ENCODE measurements around the gene GLE1. TPM values are rescaled to one million over a fixed set of nuclear protein-coding genes. Genes with fewer than 3 reads are reported as not detected.

The GLE1 gene
- total RNA-seq, 1 experiment from 2014 or later, result 19.0 TPM

DNA sequence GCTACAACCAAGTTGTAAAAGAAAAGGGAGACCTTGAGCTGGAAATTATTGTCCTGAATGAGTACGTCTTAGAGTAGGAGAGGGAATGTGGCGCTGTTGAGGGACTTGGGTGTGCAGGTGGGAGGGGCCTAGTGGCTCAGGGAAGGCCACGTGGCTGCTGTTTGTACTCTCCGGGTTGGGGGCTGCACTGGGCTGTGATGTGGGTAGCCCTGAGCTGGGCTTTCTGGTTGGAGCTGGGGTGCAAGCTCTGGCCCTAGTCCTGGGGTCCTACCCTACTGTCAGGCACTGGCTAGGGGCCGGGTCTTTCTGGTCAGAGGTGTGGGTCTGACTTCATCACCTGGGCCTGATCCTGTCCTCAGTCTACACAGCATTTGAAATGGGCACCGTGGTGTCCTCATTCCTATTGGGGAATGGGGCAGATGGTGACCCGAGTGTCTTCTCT lies 19.1 kb upstream of the GLE1 start:
- Histone ChIP-seq H3K23ac (ENCODE audit: insufficient read length, low read depth, low read length) (no peak overlapping the region), H2AFZ (ENCODE audit: low read length) (no peak overlapping the region), H3K4ac (ENCODE audit: low read depth, low read length) (no peak overlapping the region), H2BK120ac (ENCODE audit: low read depth, low read length, poor library complexity, severe bottlenecking) (no peak overlapping the region), H4K5ac (ENCODE audit: insufficient read length, low read depth, low read length) (no peak overlapping the region), H2BK20ac (ENCODE audit: low read depth, low read length, poor library complexity, severe bottlenecking) (no peak overlapping the region), H2AK5ac (ENCODE audit: insufficient read length, low read length) (no peak overlapping the region), H3K27ac (ENCODE audit: insufficient read length, low read depth, low read length) (no peak overlapping the region), H4K20me1 (ENCODE audit: control insufficient read depth, insufficient read depth, insufficient read length) (no peaks in the 10 kb centered on the region), H3K9me3 (ENCODE audit: control insufficient read depth, low read depth, low read length) (no peaks in the 10 kb centered on the region), H2BK5ac (ENCODE audit: insufficient read length, low read length) (no peak overlapping the region), H3K56ac (ENCODE audit: insufficient read length, low read depth, low read length) (no peak overlapping the region), H3K4me1 (ENCODE audit: insufficient read depth, low read length) (no peaks in the 10 kb centered on the region), H4K8ac (replicated peaks; ENCODE audit: insufficient read length, low read depth, low read length) (no peak overlapping the region), H2BK12ac (ENCODE audit: insufficient read length, low read depth, low read length) (no peak overlapping the region), H3T11ph (ENCODE audit: low read length) (no peak overlapping the region), H3K14ac (ENCODE audit: insufficient read depth, low read length) (no peak overlapping the region), H3K79me2 (ENCODE audit: insufficient read depth, low read length) (no peaks in the 10 kb centered on the region), H3K4me2 (ENCODE audit: insufficient read depth, insufficient read length, low read length) (no peak overlapping the region), H4K91ac (ENCODE audit: insufficient read length, low read depth, low read length) (no peak overlapping the region), H3K23me2 (ENCODE audit: insufficient read length, low read depth, low read length, poor library complexity, severe bottlenecking) (no peaks in the 10 kb centered on the region), H3K9ac (ENCODE audit: extremely low read depth, insufficient read length, low read length) (no peak overlapping the region), H3K18ac (ENCODE audit: insufficient read length, low read depth, low read length) (no peak overlapping the region), H3K79me1 (ENCODE audit: insufficient read depth, low read depth, low read length, poor library complexity, severe bottlenecking) (no peaks in the 10 kb centered on the region), H3K27me3 (ENCODE audit: insufficient read depth, low read length) (no peaks in the 10 kb centered on the region), H2BK15ac (ENCODE audit: low read depth, low read length) (no peak overlapping the region)
- Mint-ChIP-seq H3K4me3 (no peak overlapping the region), H3K27ac (0 out of 7 replicates have a peak overlapping the region, but pooled peaks of 1 of the 3 experiments have one; percentile 28), H3K9me3 (no peaks in the 10 kb centered on the region), H3K27me3 (ENCODE audit: low read depth) (no peaks in the 10 kb centered on the region), H3K36me3 (ENCODE audit: insufficient read depth in 1 of 3, low read depth in 3 of 3) (peaks cover 5 to 50% (median 25%) of the 10 kb centered on the region in 3 experiments; a peak in 6 of 7 replicates), H3K4me1 (peaks cover 0 to 9% of the 10 kb centered on the region in 2 experiments; a peak in 1 of 4 replicates)
- no CpG with 5 or more reads among the region's 7 CpGs for WGBS (ENCODE audit: extremely low coverage, insufficient read length, low lambda C conversion rate)
- TF ChIP-seq, protein P1, sequence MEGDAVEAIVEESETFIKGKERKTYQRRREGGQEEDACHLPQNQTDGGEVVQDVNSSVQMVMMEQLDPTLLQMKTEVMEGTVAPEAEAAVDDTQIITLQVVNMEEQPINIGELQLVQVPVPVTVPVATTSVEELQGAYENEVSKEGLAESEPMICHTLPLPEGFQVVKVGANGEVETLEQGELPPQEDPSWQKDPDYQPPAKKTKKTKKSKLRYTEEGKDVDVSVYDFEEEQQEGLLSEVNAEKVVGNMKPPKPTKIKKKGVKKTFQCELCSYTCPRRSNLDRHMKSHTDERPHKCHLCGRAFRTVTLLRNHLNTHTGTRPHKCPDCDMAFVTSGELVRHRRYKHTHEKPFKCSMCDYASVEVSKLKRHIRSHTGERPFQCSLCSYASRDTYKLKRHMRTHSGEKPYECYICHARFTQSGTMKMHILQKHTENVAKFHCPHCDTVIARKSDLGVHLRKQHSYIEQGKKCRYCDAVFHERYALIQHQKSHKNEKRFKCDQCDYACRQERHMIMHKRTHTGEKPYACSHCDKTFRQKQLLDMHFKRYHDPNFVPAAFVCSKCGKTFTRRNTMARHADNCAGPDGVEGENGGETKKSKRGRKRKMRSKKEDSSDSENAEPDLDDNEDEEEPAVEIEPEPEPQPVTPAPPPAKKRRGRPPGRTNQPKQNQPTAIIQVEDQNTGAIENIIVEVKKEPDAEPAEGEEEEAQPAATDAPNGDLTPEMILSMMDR (conservative IDR thresholded peaks at IDR 0.05), result no peak
- no peak for DNase-seq

All from H9 (cell line).